HCT116 (cell line): ENCODE data around the gene LAMP5. TPM values are rescaled to one million over a fixed set of nuclear protein-coding genes. Genes with fewer than 3 reads are reported as not detected.

Source experiments
- ATAC-seq: fragments of 200-7000 bp; cut with Tn5 transposase; 2 replicates; pipeline ENCODE4 v1.9.1; 2020; ENCODE audit warnings: mild to moderate bottlenecking, moderate library complexity
- BruUV-seq: library from RNA; stranded (reverse); fragments of 400-500 nt; replicated peaks from 2 replicates; lab custom pipeline; 2021; lab: Mats Ljungman, UMichigan
- CTCF ChIA-PET: fragments of 300-600 bp; sonication (Branson Sonifier 250); formaldehyde crosslinking; loops from one replicate; lab custom pipeline; 2021; ENCODE audit warnings: antibody characterized with exemption; lab: Charles Lee
- POLR2A ChIA-PET: fragments of 300-600, 350-600 bp; sonication (Branson Sonifier 250); formaldehyde crosslinking; loops from one replicate; lab custom pipeline; 2021; ENCODE audit warnings: antibody characterized with exemption; lab: Charles Lee
- RAD21 ChIA-PET, 2 experiments: fragments of 300-600 bp; sonication (Branson Sonifier 250); formaldehyde crosslinking; loops; one replicate each; lab custom pipeline; 2023; ENCODE audit warnings: low total read pairs in 2 of 2; ENCODE audit not compliant: uncharacterized antibody in 2 of 2, unreplicated experiment in 2 of 2, low non-redundant PET in 1 of 2; lab: Charles Lee
- DNase-seq: peaks from one replicate; pipeline ENCODE4 v3.0.0-alpha.2; 2010; ENCODE audit warnings: low read depth, low spot score
- H2AFZ ChIP-seq: fragments of 200-600 bp; shearing (Covaris generic), sonication (generic); 2 replicates; pipeline ENCODE4 v1.6.1; 2017; ENCODE audit warnings: low read depth, mixed run types, mixed read lengths, antibody characterized with exemption, low read length; ENCODE audit not compliant: poor library complexity, severe bottlenecking
- H3K27ac ChIP-seq: 2 replicates; pipeline ENCODE4 v1.5.1; 2012; ENCODE audit warnings: low read depth, low read length
- H3K27me3 ChIP-seq: fragments of 200-600 bp; sonication (generic); 2 replicates; pipeline ENCODE4 v1.6.1; 2016; ENCODE audit warnings: mixed run types, low read length, mixed read lengths; ENCODE audit not compliant: insufficient read depth
- H3K36me3 ChIP-seq, 2 experiments: fragments of 200-500 bp in 1 of 2; fragments of 200-600 bp in 1 of 2; sonication (Bioruptor generic) in 1 of 2; sonication (generic) in 1 of 2; 2 replicates each; pipeline versions ENCODE4 v1.5.1 to v1.6.1; 2014 to 2016; ENCODE audit warnings: low read length in 2 of 2, inconsistent platforms in 1 of 2, mixed read lengths in 1 of 2, mixed run types in 1 of 2; ENCODE audit not compliant: insufficient read depth in 2 of 2, control insufficient read depth in 1 of 2
- H3K4me1 ChIP-seq, 2 experiments: fragments of 200-600 bp in 1 of 2; sonication (generic) in 1 of 2; 2 replicates each; pipeline versions ENCODE4 v1.5.1 to v1.6.1; 2012 to 2017; ENCODE audit warnings: low read length in 2 of 2, inconsistent platforms in 1 of 2, mild to moderate bottlenecking in 1 of 2, mixed read lengths in 1 of 2, mixed run types in 1 of 2, moderate library complexity in 1 of 2; ENCODE audit not compliant: insufficient read depth in 2 of 2, control insufficient read depth in 1 of 2
- H3K4me2 ChIP-seq: fragments of 200-600 bp; sonication (generic); 2 replicates; pipeline ENCODE4 v1.6.1; 2017; ENCODE audit warnings: mixed run types, low read length, mixed read lengths
- H3K4me3 ChIP-seq, 2 experiments: fragments of 200-600 bp in 1 of 2; sonication (generic) in 1 of 2; replicated peaks in 1 of 2; 2 replicates each; pipeline ENCODE4 v1.5.1; 2011 to 2016; ENCODE audit warnings: low read length in 2 of 2, control low read depth in 1 of 2, low read depth in 1 of 2, mild to moderate bottlenecking in 1 of 2, mixed read lengths in 1 of 2, mixed run types in 1 of 2
- H3K79me2 ChIP-seq: fragments of 200-600 bp; sonication (generic); 2 replicates; pipeline ENCODE4 v1.6.1; 2017; ENCODE audit warnings: mild to moderate bottlenecking, mixed run types, low read length, moderate library complexity, mixed read lengths; ENCODE audit not compliant: insufficient read depth
- H3K9ac ChIP-seq: fragments of 200-600 bp; sonication (generic); 2 replicates; pipeline ENCODE4 v1.6.1; 2016; ENCODE audit warnings: low read length, mixed read lengths
- H3K9me2 ChIP-seq: fragments of 200-600 bp; sonication (generic), shearing (Covaris generic); 2 replicates; pipeline ENCODE4 v1.6.1; 2017; ENCODE audit warnings: mixed run types, mild to moderate bottlenecking, moderate library complexity; ENCODE audit not compliant: insufficient read depth
- H3K9me3 ChIP-seq, 2 experiments: fragments of 200-500 bp in 1 of 2; fragments of 200-600 bp in 1 of 2; sonication (Bioruptor generic) in 1 of 2; sonication (generic) in 1 of 2; 2 replicates each; pipeline ENCODE4 v1.6.1; 2014 to 2017; ENCODE audit warnings: low read length in 2 of 2, mixed read lengths in 2 of 2, inconsistent platforms in 1 of 2, low read depth in 1 of 2, mild to moderate bottlenecking in 1 of 2, mixed run types in 1 of 2, moderate library complexity in 1 of 2; ENCODE audit not compliant: control insufficient read depth in 1 of 2, insufficient read depth in 1 of 2
- H4K20me1 ChIP-seq: fragments of 200-600 bp; sonication (generic), shearing (Covaris generic); 2 replicates; pipeline ENCODE4 v1.6.1; 2017; ENCODE audit warnings: mixed run types, mild to moderate bottlenecking, moderate library complexity; ENCODE audit not compliant: insufficient read depth
- CEBPB ChIP-seq: IDR thresholded peaks from 2 replicates; pipeline ENCODE4 v1.6.1; 2012; ENCODE audit warnings: low read depth
- EGR1 ChIP-seq: IDR thresholded peaks from 2 replicates; pipeline ENCODE4 v1.6.1; 2012; ENCODE audit warnings: low read depth
- ELF1 ChIP-seq: IDR thresholded peaks from 2 replicates; pipeline ENCODE4 v1.6.1; 2012; ENCODE audit warnings: low read depth, borderline replicate concordance
- JUND ChIP-seq: IDR thresholded peaks from 2 replicates; pipeline ENCODE4 v1.6.1; 2012
- SIN3A ChIP-seq: IDR thresholded peaks from 2 replicates; pipeline ENCODE4 v1.6.1; 2012; ENCODE audit warnings: low read depth
- SP1 ChIP-seq: IDR thresholded peaks from 2 replicates; pipeline ENCODE4 v1.6.1; 2012; ENCODE audit warnings: low read depth
- SRF ChIP-seq: IDR thresholded peaks from 2 replicates; pipeline ENCODE4 v1.6.1; 2012; ENCODE audit warnings: low read depth
- TCF7L2 ChIP-seq: IDR thresholded peaks from 2 replicates; pipeline ENCODE4 v1.7.0; 2011; ENCODE audit warnings: borderline replicate concordance, inconsistent platforms; ENCODE audit not compliant: insufficient read depth, insufficient read length; ENCODE audit errors: extremely low read depth
- ZBTB33 ChIP-seq: IDR thresholded peaks from 2 replicates; pipeline ENCODE4 v1.6.1; 2011; ENCODE audit warnings: mild to moderate bottlenecking, low read length, moderate library complexity; ENCODE audit not compliant: insufficient replicate concordance; ENCODE audit errors: extremely low read depth
- ZFX ChIP-seq: fragments of 450-650 bp; IDR thresholded peaks from 2 replicates; pipeline ENCODE4 v1.6.1; 2017
- intact Hi-C: fragments of 100-400 bp; cut with micrococcal nuclease; formaldehyde crosslinking; loops from 2 replicates; pipeline ENCODE4 v1.10.0; 2022
- total RNA-seq: library from RNA; stranded (reverse); gene quantifications from one replicate; pipeline ENCODE4 v1.2.1, GENCODE V29; 2021; ENCODE audit not compliant: unreplicated experiment

The LAMP5 gene
- total RNA-seq, 1 experiment from 2014 or later, result not detected

DNA sequence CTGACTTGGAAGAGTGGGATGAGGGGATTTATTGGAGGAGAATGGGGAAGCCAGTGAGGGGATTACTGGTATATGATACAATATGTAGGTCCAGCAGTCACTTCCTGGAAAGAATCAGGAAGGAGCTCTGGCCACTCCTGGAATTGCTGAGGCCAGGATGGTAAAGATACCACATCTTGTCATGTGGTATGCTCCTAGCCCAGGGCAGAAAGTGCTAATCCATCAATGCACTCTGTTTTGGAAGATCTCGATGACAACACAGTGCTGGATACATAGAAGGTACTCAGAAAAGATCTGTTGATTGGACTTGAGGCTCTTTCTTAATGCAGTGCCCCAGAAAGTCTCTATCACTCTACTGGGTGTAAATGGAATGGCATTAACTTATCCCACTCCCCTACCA, 52.6 kb downstream of the LAMP5 start:
- no peaks in the 10 kb centered on the region for H4K20me1 ChIP-seq
- no peaks in the 10 kb centered on the region for H3K4me1 ChIP-seq
- H3K36me3 ChIP-seq, result no peaks in the 10 kb centered on the region
- ATAC-seq (no peak), DNase-seq (no peak)
- ChIA-PET RAD21 (no interaction called here), CTCF (no interaction called here), POLR2A (no interaction called here)
- intact Hi-C loops, result no loop called here
- H3K9ac ChIP-seq, result no peak overlapping the region
- H3K79me2 ChIP-seq, result no peaks in the 10 kb centered on the region
- no peak overlapping the region for H2AFZ ChIP-seq
- no peak overlapping the region for H3K4me3 ChIP-seq
- peaks cover 25% of the 10 kb centered on the region; the same call in 1 of the 2 replicates for H3K27me3 ChIP-seq
- H3K9me2 ChIP-seq, result no peaks in the 10 kb centered on the region
- BruUV-seq, result no TSS peak
- TF ChIP-seq JUND, result no peak
- TF ChIP-seq EGR1, result no peak
- TF ChIP-seq ZBTB33, result no peak
- TF ChIP-seq CEBPB, result no peak
- TF ChIP-seq TCF7L2, result no peak
- no peak for TF ChIP-seq ZFX
- no peak for TF ChIP-seq SP1
- H3K9me3 ChIP-seq, result no peaks in the 10 kb centered on the region
- H3K27ac ChIP-seq, result no peak overlapping the region
- H3K4me2 ChIP-seq, result no peak overlapping the region

- POLR2A ChIA-PET, result no interaction called here
- intact Hi-C loops, result no loop called here
- Histone ChIP-seq H3K79me2 (no peaks in the 10 kb centered on the region), H3K36me3 (no peaks in the 10 kb centered on the region), H2AFZ (no peak overlapping the region), H3K27me3 (peaks cover 29% of the 10 kb centered on the region; the same call in 1 of the 2 replicates), H3K9me3 (no peaks in the 10 kb centered on the region), H4K20me1 (no peaks in the 10 kb centered on the region), H3K9ac (no peak overlapping the region), H3K4me3 (no peak overlapping the region), H3K4me1 (no peaks in the 10 kb centered on the region), H3K27ac (no peak overlapping the region), H3K4me2 (no peak overlapping the region), H3K9me2 (no peaks in the 10 kb centered on the region)
- DNase-seq, result no peak
- no TSS peak for BruUV-seq
- no peak for ATAC-seq
- TF ChIP-seq SP1, result no peak
- TF ChIP-seq ELF1, result no peak
- no peak for TF ChIP-seq SRF
- no peak for TF ChIP-seq EGR1
- TF ChIP-seq SIN3A, result no peak
- RAD21 ChIA-PET, result no interaction called here
- CTCF ChIA-PET, result no interaction called here
Measured at GRCh38 chr20:9570612-9571011, 56.2 kb downstream of the LAMP5 start.
